HG03196 (cell line): Measurements from ENCODE around the gene SMARCAL1.

Experiments
- ATAC-seq: cut with Tn5 transposase; IDR thresholded peaks from one replicate; pipeline ENCODE4 v1.9.1; 2021; ENCODE audit not compliant: unreplicated experiment

SMARCAL1 gene

GRCh38 chr2:216526939-216527338 lies 114.7 kb downstream of the SMARCAL1 start:
- ATAC-seq = no peak

GRCh38 chr2:216527600-216527999 lies 115.3 kb downstream of the SMARCAL1 start:
- no peak for ATAC-seq

GRCh38 chr2:216532562-216532961 lies 120.3 kb downstream of the SMARCAL1 start:
- no peak for ATAC-seq
